Choroid plexus epithelial cell (primary cell): ENCODE data around the gene SFMBT2.

Source experiments
- DNase-seq: peaks from one replicate; pipeline ENCODE4 v3.0.0-alpha.2; 2010; ENCODE audit warnings: low read depth
- H3K4me3 ChIP-seq: 2 replicates; pipeline ENCODE4 v1.5.1; 2011; ENCODE audit warnings: low read depth, mild to moderate bottlenecking, control low read depth, low read length, moderate library complexity
- CTCF ChIP-seq: conservative IDR thresholded peaks from 2 replicates; pipeline ENCODE4 v1.5.1; 2011; ENCODE audit warnings: low read depth, mild to moderate bottlenecking, control low read depth, inconsistent platforms, low read length, moderate library complexity

SFMBT2 gene

DNA sequence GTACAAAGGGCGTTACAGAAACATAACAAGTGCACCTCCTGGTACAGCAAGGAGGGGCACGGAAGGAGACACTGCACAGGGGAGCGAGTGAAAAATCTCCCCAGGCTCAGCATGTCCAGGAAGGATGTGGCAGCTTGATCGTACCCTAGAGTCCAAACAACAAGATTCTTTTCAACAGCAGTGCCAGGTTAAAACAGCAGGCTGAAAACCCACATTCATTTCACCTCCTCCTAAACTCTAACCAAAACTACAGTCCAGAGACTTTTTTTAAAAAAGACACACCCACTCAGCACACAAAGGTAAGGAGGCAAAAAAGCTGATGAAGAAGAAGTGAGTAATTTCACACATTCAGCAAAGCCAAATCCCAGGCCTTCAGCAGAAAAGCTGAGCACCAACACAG, 138.8 kb downstream of the SFMBT2 start:
- no peak for DNase-seq
- no peak for TF ChIP-seq CTCF
- H3K4me3 ChIP-seq = no peak overlapping the region

GRCh38 chr10:7269988-7270387, 140.8 kb downstream of the SFMBT2 start:
- TF ChIP-seq CTCF = no peak
- H3K4me3 ChIP-seq = no peak overlapping the region
- no peak for DNase-seq

- DNase-seq = no peak
- H3K4me3 ChIP-seq = no peak overlapping the region
- TF ChIP-seq CTCF = no peak
Observed at GRCh38 chr10:7267142-7267541, 143.7 kb downstream of the SFMBT2 start.

- TF ChIP-seq CTCF = no peak
- H3K4me3 ChIP-seq = no peak overlapping the region
- no peak for DNase-seq
Observed at GRCh38 chr10:7265396-7266123, 145.3 kb downstream of the SFMBT2 start.

- no peak for TF ChIP-seq CTCF
- peak; percentile 13 for DNase-seq
- H3K4me3 ChIP-seq = no peak overlapping the region
Observed at GRCh38 chr10:7264313-7264756, 146.5 kb downstream of the SFMBT2 start.

DNA sequence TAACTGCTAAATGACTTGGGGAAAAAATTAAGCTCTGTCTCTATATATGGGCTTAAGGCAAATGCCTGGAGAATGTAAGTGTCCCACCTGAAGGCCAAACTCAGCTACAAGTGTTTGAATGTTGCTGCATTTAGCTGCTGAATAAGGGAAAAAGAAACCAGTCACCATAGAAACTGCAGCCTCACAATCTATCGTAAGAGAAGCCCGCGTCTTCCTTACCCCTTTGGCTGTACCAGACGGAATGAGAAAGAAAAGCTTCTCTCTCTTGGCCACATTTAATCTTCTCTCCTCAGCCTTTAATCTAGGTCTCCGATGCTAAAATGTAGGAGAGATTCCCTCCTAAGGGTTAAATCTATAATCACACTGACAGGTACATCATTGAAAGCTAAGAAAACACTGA, 147.2 kb downstream of the SFMBT2 start:
- no peak for TF ChIP-seq CTCF
- no peak for DNase-seq

GRCh38 chr10:7261351-7261750, 149.5 kb downstream of the SFMBT2 start:
- no peak for TF ChIP-seq CTCF
- no peak overlapping the region for H3K4me3 ChIP-seq
- DNase-seq = no peak

More for the DNA sequence above, 147.2 kb downstream of the SFMBT2 start:
- H3K4me3 ChIP-seq = no peak overlapping the region
